Nephron (organoid): ENCODE results near the gene DACT2.

ENCODE experiments used
- H3K27ac Mint-ChIP-seq, 3 experiments: 2 replicates each; pipeline ENCODE4 v1.8.0; 2020; ENCODE audit warnings: mixed read lengths in 3 of 3, mild to moderate bottlenecking in 2 of 3, moderate library complexity in 1 of 3
- H3K27me3 Mint-ChIP-seq: 2 replicates; pipeline ENCODE4 v1.8.0; 2021; ENCODE audit warnings: low read depth, mild to moderate bottlenecking, moderate library complexity, mixed read lengths
- H3K36me3 Mint-ChIP-seq: 2 replicates; pipeline ENCODE4 v1.8.0; 2020; ENCODE audit warnings: low read depth, mixed read lengths
- H3K4me1 Mint-ChIP-seq: 2 replicates; pipeline ENCODE4 v1.8.0; 2020; ENCODE audit warnings: mixed read lengths
- H3K4me3 Mint-ChIP-seq, 3 experiments: 2 replicates each; pipeline ENCODE4 v1.8.0; 2020; ENCODE audit warnings: mild to moderate bottlenecking in 3 of 3, mixed read lengths in 3 of 3, moderate library complexity in 2 of 3
- H3K9me3 Mint-ChIP-seq: 2 replicates; pipeline ENCODE4 v1.8.0; 2020; ENCODE audit warnings: mixed read lengths
- CTCF ChIP-seq, 3 experiments: fragments of 200-600 bp; sonication (generic); IDR thresholded peaks; one replicate each; pipeline ENCODE4 v1.5.0; 2021; ENCODE audit warnings: antibody characterized with exemption in 3 of 3; ENCODE audit not compliant: unreplicated experiment in 3 of 3

Gene DACT2

DNA sequence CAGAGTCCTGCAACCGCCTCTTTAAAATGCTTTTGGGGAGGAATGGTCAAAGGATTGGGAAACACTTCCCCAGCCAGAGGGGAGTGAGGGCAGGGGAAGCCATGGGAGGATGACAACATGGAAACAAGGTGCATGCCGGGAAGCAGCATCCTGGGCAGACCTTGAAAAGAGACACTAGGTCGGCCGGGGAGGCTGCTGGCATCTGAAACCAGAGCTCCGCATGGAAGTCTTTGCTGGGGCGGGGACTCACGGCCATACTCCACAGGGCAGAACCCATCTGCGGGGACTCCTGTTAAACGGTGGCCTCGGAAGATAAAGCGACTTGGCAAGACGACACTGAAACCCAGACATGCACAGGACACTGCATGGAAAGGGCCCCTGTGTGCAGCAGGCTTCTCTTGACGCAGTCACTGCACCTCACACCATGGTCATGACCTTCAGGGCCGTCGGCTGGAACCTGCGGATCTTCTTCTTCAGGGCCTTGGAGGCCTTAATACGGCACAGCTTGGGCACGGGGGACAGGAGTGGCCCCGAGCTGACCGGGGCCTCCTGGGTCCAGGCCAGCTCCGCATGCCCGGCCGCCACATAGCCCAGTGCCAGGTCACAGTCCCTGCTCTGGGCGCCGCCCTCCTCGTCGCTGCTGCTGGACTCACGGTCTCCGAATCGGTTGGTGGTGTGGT, 12.4 kb downstream of the DACT2 start:
- TF ChIP-seq CTCF (IDR thresholded peaks at IDR 0.05; ENCODE audit: unreplicated experiment in 3 of 3) = no peak
- Mint-ChIP-seq H3K27me3 (peaks cover 15% of the 10 kb centered on the region), H3K4me3 (no peak overlapping the region), H3K27ac (peak overlapping the region in 2 of 3 experiments; percentile 28 to 54), H3K9me3 (no peaks in the 10 kb centered on the region), H3K36me3 (peaks cover 39% of the 10 kb centered on the region), H3K4me1 (peaks cover 44% of the 10 kb centered on the region)

DNA sequence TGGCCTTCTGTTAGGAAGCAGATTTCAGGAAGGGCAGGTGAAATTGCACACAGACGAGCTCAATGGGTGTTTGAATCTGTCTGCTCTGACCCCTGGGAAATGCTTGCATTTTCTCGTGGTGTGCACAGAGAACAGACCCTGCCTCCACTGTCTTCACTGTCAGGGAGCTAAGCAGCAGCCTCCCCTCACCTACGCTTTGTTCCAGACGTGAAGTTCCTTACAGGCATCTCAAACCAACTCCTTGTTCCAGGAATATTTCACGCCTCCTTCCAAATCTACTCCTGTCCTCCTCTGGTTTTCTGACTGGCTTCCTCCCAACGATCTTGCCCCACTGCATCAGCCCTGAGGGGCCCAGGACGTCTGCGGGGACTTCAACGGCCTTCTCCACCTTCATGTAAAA, 13.7 kb downstream of the DACT2 start:
- peaks cover 23% of the 10 kb centered on the region for H3K27me3 Mint-ChIP-seq
- H3K36me3 Mint-ChIP-seq = peaks cover 30% of the 10 kb centered on the region
- peak overlapping the region in 2 of 3 experiments; percentile 33 to 41 for H3K27ac Mint-ChIP-seq
- TF ChIP-seq CTCF (IDR thresholded peaks at IDR 0.05; ENCODE audit: unreplicated experiment in 3 of 3) = no peak
- no peak overlapping the region for H3K4me3 Mint-ChIP-seq
- peaks cover 39% of the 10 kb centered on the region for H3K4me1 Mint-ChIP-seq
- H3K9me3 Mint-ChIP-seq = no peaks in the 10 kb centered on the region

- Mint-ChIP-seq H3K27ac (peak overlapping the region in 2 of 3 experiments; percentile 4 to 11), H3K27me3 (peaks cover 25% of the 10 kb centered on the region), H3K36me3 (peaks cover 26% of the 10 kb centered on the region), H3K4me3 (no peak overlapping the region), H3K9me3 (no peaks in the 10 kb centered on the region), H3K4me1 (peaks cover 39% of the 10 kb centered on the region)
- TF ChIP-seq CTCF (IDR thresholded peaks at IDR 0.05; ENCODE audit: unreplicated experiment in 3 of 3) = no peak
Measured at GRCh38 chr6:168305096-168305749, 14.4 kb downstream of the DACT2 start.

GRCh38 chr6:168304752-168305015, 14.9 kb downstream of the DACT2 start:
- no peak for TF ChIP-seq CTCF (IDR thresholded peaks at IDR 0.05; ENCODE audit: unreplicated experiment in 3 of 3)
- peak overlapping the region in 2 of 3 experiments; percentile 4 to 11 for H3K27ac Mint-ChIP-seq
- peaks cover 28% of the 10 kb centered on the region for H3K27me3 Mint-ChIP-seq
- no peaks in the 10 kb centered on the region for H3K9me3 Mint-ChIP-seq
- H3K36me3 Mint-ChIP-seq = peaks cover 26% of the 10 kb centered on the region
- H3K4me1 Mint-ChIP-seq = peaks cover 39% of the 10 kb centered on the region
- H3K4me3 Mint-ChIP-seq = no peak overlapping the region

GRCh38 chr6:168303982-168304751, 15.4 kb downstream of the DACT2 start:
- Mint-ChIP-seq H3K27ac (peak overlapping the region in 2 of 3 experiments; percentile 42 to 86), H3K27me3 (peaks cover 28% of the 10 kb centered on the region), H3K36me3 (peaks cover 24% of the 10 kb centered on the region), H3K9me3 (no peaks in the 10 kb centered on the region), H3K4me3 (no peak overlapping the region), H3K4me1 (peaks cover 39% of the 10 kb centered on the region)
- no peak for TF ChIP-seq CTCF (IDR thresholded peaks at IDR 0.05; ENCODE audit: unreplicated experiment in 3 of 3)
